NCI-H2227 (cell line): Measurements from ENCODE around the gene ACTN1.

Experiments
- DNase-seq: peaks from one replicate; lab custom pipeline; 2025; ENCODE audit not compliant: unreplicated experiment; lab: John Stamatoyannopoulos, UW

The ACTN1 gene

DNA sequence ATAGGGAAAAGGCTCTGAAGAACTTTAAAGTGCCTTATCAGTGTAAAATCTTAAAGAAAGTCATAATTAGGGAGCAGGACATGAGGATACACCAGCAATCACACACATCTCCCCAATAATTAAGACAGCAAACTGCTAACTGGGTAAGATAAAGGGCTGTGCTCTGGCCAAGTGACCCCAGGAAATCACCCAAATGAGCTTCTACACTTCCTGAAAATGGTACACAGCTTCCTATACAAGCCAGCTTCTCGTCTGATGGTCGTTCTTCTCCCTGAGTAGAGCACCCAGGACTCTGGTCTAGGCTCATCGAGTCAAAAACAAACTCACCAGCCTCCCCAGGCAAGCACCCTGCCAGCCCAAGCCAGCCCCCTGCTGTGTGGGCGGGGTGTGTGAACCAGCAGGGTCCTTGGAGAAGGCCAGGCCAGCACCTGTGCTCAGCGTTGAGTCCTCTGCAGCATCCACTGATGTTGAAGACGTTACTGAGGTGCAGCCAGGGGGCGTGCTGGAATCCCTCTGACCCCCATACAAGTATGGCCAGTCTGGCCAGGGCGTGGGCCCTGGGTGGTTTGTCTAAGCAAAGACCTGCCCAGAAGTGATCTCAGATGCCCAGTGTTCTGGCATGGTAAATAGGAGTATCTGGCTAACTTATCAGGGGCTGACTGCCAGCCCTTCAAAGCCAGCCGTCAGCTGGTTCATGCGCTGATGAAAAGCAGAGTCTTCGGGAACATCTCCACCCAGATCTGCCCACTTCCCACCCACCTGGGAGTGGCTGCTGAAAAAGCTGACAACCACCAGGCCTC is 41.4 kb downstream of the ACTN1 start:
- DNase-seq, result no peak

DNA sequence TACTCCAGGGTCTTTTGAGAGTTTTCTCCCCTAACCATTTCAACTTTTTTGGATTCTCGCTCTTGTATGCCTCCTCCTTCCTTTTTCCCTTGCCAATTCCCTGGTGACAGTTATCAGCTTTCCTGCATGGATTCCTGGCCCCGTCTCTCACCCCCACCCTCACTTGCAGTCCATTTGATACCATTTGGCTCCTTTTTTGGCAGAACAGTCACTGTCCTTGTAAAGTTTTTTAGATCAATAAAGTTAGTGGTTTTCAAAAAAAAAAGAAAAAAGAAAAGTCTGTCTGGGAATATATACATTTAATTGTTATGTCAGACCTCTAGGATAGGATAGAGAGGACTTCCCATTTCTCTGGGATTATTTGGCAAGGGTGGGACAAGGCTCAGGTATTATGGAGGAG is 42.1 kb downstream of the ACTN1 start:
- DNase-seq, result no peak

DNA sequence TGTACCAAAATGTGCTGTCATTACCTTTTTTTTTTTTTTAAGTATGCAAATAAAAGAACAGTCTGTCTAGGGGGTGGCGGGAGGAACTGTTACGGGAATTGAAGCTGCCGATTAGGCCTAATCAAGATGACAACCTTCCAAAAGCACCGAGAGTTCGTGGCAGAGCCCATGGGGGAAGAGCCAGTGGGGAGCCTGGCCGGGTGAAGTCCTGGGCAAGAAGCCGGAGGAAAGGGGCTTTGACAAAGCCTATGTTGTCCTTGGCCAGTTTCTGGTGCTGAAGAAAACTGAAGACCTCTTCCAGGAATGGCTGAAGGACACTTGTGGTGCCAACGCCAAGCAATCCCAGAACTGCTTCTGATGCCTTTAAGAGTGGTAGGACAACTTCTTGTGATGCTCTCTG is 42.6 kb downstream of the ACTN1 start:
- DNase-seq, result no peak

DNA sequence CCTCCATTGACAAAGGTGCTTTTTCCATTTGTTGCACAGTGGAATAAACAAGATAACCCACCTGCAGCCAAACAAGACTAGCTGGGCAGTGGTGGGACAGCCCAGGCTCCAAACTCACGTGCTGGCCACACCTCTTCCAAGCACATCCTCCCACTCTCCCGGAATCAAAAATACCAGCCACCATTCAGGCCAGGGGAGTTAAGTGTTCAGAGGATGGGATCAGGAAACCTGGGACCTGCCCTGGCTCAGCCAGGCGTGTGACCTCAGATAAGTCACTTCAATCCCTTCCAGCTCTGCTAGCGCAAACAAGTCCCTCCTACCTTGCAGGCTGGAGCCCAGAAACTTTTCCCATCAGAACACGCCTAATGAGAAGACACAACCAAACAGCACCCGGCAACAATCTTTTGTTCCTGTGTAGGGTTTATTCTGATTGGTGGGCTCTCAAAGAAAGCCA is 43.3 kb downstream of the ACTN1 start:
- DNase-seq, result no peak

DNA sequence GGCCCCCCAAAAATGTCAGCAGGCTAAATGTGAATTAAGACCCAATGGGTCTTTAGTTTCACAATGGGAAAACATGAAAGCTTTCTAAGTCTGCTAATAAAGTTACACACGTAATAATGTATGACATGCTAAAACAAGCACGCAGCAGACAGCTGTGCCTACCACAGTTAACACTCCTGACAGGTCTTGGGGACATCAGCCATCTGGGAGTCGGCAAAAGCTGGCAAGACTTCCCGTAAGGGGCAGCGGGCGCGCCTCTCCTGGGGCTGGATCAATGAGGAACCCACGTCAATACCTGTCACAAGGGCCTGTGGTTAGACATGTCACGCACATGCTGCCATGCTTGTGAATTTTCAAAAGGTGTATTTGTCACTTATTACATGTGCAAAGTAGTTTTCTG is 45.0 kb downstream of the ACTN1 start:
- no peak for DNase-seq

DNA sequence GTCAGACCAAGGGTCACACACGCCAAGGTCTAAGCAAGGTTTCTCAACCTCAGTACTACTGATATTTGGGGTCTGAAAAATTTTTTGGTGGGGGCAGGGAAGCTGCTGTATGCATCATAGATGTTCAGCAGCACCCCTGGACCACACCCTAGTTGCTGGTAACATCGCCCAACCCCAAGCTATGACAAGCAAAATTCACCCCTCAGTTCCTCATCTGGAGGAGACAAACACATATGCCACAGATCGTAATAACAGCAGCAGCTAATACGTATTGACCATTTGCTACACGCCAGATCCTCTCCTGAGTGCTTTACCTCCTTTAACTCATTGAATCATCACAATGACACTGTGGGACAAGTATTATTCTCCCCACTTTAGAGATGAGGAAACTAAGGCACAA is 46.4 kb downstream of the ACTN1 start:
- no peak for DNase-seq

DNA sequence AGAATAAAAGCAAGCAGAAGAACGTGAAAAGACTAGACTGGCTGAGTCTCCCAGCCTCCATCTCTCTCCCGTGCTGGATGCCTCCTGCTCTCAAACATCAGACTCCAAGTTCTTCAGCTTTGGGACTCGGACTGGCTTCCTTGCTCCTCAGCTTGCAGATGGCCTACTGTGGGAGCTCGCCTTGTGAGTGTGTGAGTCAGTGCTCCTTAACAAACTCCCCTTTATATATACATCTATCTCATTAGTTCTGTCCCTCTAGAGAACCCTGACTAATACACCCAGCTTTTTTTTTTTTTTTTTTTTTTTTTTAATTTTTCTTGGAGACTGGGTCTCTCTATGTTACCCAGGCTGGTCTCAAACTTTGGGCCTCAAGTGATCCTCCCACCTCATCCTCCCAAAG is 46.9 kb downstream of the ACTN1 start:
- DNase-seq, result no peak

DNA sequence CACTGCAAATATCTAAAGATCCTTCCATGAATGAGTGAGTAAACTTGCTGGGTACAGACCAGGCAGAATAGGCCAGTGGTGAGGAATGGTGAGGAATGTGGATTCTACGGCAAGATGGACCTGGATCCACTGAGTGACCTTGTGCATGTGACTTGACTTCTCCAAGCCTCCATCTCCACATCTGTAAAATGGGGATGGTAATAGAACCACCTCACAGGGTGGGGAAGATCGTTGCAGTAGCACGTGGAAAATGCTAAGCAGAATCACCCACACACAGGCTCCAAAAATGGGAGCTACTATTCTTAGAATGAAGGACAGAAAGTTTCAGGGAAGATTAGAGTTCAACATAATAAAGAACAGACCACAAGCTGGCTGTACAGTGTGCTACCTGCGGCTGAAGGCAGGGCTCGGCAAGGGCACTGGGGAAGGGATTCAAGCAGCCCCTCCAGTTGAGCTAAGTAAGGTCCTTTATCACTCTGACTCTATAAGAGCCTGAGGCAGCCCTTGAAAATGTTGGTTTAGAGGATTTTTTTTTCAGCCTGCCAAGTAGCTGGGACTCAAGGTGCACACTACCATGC is 47.5 kb downstream of the ACTN1 start:
- no peak for DNase-seq

DNA sequence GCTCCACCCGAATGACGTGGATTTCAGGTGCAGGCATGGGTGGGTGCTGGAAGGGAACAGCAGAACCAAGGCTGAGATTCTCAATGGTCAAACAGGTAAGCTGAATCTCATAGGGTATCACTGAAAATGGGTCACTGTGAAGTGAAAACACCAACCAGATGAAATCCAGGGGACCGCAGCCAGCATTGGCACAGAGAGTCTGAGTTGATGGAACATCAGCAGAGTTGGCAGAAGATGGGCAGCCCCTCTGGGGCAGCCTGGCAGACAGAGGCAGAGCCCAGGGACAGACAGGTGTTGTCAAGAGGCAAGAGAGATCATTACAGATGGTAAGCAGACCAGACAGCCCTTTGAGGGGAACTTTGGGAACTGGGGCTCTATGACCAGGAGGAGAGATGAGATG is 48.0 kb downstream of the ACTN1 start:
- DNase-seq, result no peak

DNA sequence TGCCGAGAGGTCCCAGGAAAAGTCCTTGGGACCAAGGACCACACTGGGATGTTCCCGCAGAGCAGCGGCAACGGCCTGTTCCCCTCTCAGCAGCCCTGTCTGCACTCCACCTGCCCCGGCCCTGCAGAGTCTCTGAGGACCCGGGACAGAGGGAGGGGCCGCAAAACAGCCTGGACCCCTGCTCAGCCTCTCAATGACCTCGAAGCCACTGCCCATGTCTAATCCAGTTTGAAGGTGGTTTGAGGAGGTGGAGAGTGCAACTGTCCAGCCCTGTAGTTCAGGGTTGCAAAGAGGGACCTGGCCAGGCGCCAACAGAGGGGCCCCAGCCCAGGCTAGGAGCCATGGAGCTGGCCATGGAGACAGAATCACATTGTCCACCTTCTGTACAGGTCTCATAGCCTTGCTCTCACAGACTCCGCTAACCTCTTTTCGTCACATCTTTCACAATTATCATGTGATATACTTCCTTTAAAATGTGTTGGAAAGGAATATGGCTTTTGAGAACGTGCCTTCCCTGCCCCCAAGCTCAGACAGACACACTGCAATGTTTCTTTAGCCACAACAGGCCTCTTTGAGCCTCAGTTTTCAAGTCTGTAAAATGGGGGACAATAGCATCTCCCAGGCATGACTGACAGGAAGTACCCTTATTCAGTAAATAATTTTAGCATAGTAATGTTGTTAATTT is 49.3 kb downstream of the ACTN1 start:
- no peak for DNase-seq

DNA sequence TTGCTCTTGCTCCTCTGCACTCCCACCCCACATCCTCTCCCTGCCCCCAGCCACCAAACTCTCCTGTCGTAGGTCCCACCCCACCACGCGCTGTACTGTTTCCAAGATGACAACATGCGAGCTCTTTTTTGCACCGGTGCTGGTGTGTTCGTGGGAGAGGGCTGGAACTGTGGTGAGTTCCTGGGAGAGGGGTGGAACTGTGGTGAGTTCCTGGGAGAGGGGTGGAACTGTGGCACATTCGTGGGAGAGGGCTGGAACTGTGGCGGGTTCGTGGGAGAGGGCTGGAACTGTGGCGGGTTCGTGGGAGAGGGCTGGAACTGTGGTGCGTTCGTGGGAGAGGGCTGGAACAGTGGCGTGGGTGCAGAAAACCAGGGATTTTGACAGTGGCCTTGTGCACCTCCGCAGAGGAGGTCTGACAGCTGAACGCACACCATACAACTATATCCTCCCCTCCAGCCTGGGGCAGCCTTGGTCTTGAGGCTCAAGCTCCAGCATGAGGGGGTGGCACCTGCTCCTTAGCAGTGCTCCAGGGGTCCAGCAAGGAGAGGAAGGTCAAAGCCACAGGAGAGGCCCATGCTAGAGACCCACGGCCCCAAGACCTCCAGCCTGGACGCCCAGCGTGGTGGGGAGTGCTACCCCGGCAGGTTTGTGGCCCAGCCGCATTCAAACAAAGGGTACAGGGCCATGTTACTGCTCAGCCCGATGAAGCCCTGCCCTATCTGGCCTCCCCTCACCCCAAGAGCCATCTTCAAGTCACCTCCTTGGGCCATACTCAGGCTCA is 50.1 kb downstream of the ACTN1 start:
- DNase-seq, result no peak

DNA sequence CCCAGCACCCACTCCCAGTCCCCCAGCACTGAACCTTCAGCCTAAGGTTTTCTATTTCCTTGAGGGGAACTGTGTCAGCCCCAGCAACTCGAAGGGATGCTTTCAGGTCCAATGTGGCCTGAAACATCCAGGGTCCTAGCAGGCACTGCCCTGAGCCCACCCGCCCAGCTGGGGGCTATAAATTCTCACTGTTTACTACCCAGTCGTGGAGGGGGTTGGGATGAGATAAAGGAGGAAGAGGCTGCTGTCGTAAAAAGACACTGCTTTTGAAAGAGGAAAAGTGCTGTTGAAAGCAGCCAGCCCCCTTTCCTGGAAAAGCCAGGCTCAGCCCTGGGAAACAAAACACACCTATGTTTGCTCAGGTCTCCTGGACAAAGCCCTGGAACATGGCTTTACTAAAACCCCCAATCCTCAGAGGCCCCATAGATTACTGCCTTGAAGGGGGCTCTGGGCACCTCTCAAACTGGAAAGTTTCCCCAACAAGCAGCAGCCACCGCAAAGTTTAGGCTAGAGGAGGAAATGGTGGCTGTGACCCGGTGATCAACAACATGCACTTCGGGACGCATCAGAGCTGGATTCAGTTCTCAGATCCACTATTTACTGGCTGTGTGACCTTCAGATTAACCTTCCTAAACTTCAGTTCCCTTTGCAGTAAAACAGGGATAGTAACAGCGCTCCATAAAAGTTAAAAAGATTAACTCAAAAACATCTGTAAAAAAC is 51.0 kb downstream of the ACTN1 start:
- DNase-seq, result no peak

DNA sequence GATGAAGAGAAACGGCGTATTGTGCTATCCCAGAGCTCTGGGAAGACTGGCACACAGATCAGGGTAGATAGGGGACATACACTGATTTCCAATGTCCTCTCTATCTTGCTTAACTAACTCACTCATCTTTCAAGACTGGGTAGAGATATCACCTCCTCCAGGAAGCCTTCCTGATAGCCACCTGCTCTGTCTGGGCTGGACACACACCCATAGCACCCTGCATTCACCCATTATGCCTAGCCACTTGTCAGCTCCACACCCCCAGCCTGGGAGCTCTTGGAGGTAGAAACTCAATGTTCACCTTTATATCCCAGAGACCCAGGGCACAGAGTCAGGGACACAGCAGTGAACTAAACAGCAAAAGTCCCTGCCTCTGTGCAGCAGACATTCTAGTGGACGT is 52.0 kb downstream of the ACTN1 start:
- DNase-seq, result no peak

DNA sequence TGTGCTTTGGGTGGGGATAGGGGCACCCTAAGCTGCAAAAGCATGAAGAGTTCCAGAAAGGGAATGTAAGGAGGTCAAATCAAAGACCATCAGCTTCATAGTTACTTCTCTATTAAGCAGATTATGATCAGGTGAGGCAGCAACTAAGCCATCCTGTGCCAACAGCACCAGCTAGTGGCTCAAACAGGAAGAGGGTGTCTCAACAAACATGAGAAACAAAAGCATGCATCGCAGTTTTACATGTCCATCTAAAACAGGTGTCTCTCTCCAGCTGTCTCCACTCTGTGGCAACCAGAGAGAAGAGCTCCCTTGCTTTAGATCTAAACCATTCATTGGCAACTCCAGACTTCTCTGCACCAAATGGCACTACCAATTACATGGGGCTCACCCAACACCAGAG is 52.9 kb downstream of the ACTN1 start:
- no peak for DNase-seq

DNA sequence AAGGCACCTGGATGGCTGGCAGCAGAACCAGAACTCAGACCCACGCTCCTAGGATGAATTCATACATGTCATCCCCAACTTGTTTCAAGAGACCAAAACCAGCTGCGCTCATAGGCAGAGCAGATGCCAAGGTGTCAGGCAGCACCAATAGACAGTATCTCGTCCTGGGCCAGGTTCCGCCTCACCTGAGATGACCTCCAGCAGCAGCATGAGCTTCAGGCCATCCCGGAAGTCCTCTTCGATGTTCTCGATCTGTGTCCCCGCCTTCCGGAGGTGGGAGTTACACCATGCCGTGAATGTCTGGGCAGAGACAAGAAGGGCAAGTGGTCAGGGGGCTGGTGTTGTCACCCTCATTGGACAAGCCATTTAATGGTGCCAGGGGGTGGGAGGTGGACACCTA is 53.7 kb downstream of the ACTN1 start:
- no peak for DNase-seq

DNA sequence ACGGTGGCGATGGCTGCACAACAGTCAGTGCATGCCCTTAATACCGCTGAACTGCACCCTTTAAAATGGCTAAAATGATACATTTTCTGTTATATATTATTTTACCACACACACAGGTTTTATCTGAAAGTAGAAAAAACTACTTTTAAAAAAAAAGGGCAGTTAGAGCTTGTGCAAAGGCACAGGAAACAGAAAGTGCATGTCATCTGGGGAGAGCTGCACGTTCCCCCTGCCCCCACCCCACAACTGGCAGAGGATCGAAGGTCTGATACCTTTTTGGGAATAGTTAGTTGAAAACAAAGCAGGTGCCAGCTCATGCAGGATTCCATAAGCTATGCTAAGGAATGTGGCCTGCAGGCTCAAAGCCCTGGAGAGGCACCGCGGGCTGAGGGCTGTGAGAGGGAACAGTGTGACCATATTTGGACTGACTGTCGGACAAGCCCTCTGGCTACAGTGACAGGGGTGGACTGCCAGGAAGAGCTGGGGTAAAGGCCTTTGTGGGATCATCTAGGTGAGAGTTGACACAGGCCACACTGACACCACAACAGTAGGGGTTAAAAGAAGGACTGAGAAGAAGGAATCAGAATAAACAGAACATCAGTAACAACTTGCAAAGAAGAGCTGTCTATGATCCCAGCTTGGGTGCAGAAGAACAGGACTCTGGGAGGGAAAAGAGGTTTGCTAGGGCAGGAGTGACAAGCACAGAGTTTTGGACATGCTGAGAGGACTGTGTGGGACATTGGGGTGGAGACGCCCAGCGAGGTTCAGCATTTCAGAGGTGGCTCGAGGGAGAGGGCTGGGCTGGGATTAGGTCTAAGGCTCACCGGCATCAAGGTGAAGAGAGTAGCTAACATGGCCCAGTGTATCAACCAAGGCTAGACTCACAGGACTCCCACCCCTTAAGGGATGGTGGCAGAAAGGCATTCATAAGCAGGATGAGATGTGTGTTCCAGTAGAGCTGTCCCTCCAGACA is 54.6 kb downstream of the ACTN1 start:
- DNase-seq, result no peak

DNA sequence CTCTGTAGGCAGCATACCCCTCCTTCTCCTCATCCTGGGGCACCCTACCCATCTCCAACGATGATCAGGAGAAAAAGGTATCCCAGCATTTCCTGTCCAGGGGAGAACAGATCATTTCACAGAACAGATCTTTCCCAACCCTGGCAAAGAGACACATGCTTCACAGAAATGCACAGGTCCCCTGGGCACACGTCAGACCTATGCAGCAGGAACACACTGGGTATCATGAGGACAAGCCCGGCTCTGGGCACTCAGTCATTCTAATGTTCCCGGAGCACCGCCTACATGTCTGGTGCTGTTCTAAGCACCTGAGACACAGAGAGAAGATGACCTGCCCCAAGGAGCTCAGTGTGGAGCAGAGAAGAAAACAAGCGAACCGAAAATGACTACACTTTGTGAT is 56.2 kb downstream of the ACTN1 start:
- DNase-seq, result no peak

DNA sequence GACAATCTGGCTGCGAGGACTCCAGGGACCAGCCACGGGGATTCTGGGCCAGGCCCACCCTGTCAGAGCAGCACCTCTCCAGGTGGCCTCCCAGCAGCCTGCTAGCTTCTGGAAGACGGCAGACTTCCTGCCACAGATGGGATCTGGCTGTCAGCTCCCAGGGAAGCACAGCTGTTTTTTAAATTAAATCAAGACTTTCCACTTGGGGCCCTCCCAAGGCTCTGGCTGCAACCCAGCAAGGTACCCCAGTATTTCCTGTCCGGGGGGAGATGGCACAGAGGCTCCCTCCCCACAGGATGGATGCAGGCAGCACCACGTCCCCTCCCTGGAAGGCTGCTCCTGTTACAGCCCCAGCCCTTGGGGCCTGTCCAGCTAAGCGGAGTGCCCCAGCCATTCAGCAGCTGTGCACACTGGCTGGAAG is 56.9 kb downstream of the ACTN1 start:
- no peak for DNase-seq

DNA sequence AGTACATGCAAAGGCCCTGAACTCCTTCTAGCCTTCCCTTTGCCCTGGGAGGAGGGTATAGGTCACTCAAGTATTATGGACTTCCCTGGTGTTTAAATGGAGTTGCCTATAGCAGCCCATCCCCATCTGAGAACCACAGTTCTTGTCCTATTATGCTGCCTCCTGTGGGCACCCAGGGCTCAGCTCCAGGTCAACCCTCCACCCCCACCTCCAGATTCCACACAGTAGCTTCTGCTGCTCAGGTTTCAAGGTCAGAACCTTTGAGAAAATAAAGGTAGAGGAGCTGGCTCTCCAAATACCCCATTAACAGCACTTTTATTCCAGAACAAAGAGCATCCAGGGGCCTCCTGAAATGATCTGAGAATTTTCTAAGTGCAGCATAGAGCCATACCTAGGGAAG is 57.4 kb downstream of the ACTN1 start:
- DNase-seq, result no peak

DNA sequence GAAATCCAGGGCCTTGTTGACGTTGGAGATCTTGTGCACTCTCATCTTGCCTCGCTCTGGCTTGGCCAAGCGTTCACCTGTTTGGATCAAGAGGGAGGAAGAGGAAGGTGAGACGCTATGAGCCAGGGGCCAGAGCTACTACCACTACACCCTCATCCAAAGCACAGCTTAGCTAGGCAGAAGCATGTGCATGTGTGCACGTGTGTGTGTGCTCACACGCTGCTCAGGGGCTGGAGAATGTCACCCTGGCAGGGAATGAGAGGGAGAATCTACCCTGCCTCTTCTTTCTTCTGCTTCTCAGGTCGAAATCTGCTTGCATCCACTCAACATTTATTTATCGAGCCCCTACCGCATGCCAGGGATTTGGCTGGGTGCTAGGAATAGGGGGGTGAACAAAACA is 58.1 kb downstream of the ACTN1 start:
- DNase-seq, result no peak
